IMR-90 (cell line): Measurements from ENCODE around the gene ATXN1L. TPM values are rescaled to one million over a fixed set of nuclear protein-coding genes. Genes with fewer than 3 reads are reported as not detected.

Experiments used
- ATAC-seq: fragments of 200-7000 bp; cut with Tn5 transposase; 2 replicates; pipeline ENCODE4 v1.9.1; 2020; ENCODE audit warnings: low read depth, mild to moderate bottlenecking, moderate library complexity
- BruUV-seq: library from RNA; stranded (reverse); fragments of 400-500 nt; replicated peaks from 2 replicates; lab custom pipeline; 2021; lab: Mats Ljungman, UMichigan
- CTCF ChIA-PET: fragments of 300-600 bp; formaldehyde crosslinking; extraction: SDS; loops from one replicate; lab custom pipeline; 2021; ENCODE audit warnings: antibody characterized with exemption; lab: Yijun Ruan, JAX
- POLR2A ChIA-PET: fragments of 300-600 bp; sonication (Branson Sonifier 250); formaldehyde crosslinking; loops from one replicate; lab custom pipeline; 2022; ENCODE audit warnings: antibody characterized with exemption; ENCODE audit not compliant: unreplicated experiment; lab: Charles Lee
- DNase-seq: peaks from one replicate; pipeline ENCODE4 v3.0.0; 2013
- H2AFZ ChIP-seq: replicated peaks from 2 replicates; pipeline ENCODE3; 2013; ENCODE audit warnings: low read length, mild to moderate bottlenecking; ENCODE audit not compliant: poor library complexity
- H2AK5ac ChIP-seq: 2 replicates; pipeline ENCODE4 v1.6.1; 2013; ENCODE audit warnings: low read depth, low read length, inconsistent platforms
- H2AK9ac ChIP-seq: replicated peaks from 2 replicates; pipeline ENCODE3; 2013; ENCODE audit warnings: mild to moderate bottlenecking, low read depth, low read length, moderate library complexity; ENCODE audit not compliant: poor library complexity
- H2BK120ac ChIP-seq: 2 replicates; pipeline ENCODE4 v1.6.1; 2013; ENCODE audit warnings: low read depth, low read length, inconsistent platforms
- H2BK15ac ChIP-seq: 3 replicates; pipeline ENCODE4 v1.6.1; 2013; ENCODE audit warnings: low read depth, low read length, inconsistent platforms
- H2BK20ac ChIP-seq: 2 replicates; pipeline ENCODE4 v1.6.1; 2013; ENCODE audit warnings: low read depth, mild to moderate bottlenecking, inconsistent platforms, low read length, moderate library complexity
- H2BK5ac ChIP-seq: 2 replicates; pipeline ENCODE4 v1.6.1; 2013; ENCODE audit warnings: mild to moderate bottlenecking, low read depth, low read length, inconsistent platforms; ENCODE audit not compliant: poor library complexity, severe bottlenecking
- H3K14ac ChIP-seq: replicated peaks from 2 replicates; pipeline ENCODE4 v1.6.1; 2013; ENCODE audit warnings: low read depth, low read length, inconsistent platforms
- H3K18ac ChIP-seq: 2 replicates; pipeline ENCODE4 v1.6.1; 2013; ENCODE audit warnings: low read depth, low read length, control low read depth
- H3K23ac ChIP-seq: 2 replicates; pipeline ENCODE4 v1.6.1; 2013; ENCODE audit warnings: low read depth, low read length, inconsistent platforms
- H3K27ac ChIP-seq: 2 replicates; pipeline ENCODE4 v1.5.1; 2013; ENCODE audit warnings: mild to moderate bottlenecking, control low read depth, low read length; ENCODE audit not compliant: insufficient read depth
- H3K27me3 ChIP-seq: 2 replicates; pipeline ENCODE4 v1.6.1; 2013; ENCODE audit warnings: low read length; ENCODE audit not compliant: control insufficient read depth, insufficient read depth
- H3K36me3 ChIP-seq: 2 replicates; pipeline ENCODE4 v1.6.1; 2013; ENCODE audit warnings: low read length, mixed read lengths; ENCODE audit not compliant: control insufficient read depth, insufficient read depth
- H3K4ac ChIP-seq: 2 replicates; pipeline ENCODE4 v1.6.1; 2013; ENCODE audit warnings: low read depth, low read length, inconsistent platforms
- H3K4me1 ChIP-seq: 2 replicates; pipeline ENCODE4 v1.6.1; 2013; ENCODE audit warnings: low read length, mixed read lengths; ENCODE audit not compliant: control insufficient read depth, insufficient read depth
- H3K4me2 ChIP-seq: 2 replicates; pipeline ENCODE4 v1.6.1; 2013; ENCODE audit warnings: low read depth, mild to moderate bottlenecking, control low read depth, low read length, moderate library complexity
- H3K4me3 ChIP-seq: 2 replicates; pipeline ENCODE4 v1.5.1; 2013; ENCODE audit warnings: low read depth, mild to moderate bottlenecking, control low read depth, low read length, moderate library complexity; ENCODE audit not compliant: insufficient read depth
- H3K56ac ChIP-seq: 2 replicates; pipeline ENCODE4 v1.6.1; 2013; ENCODE audit warnings: low read length, inconsistent platforms; ENCODE audit not compliant: insufficient read depth; ENCODE audit errors: extremely low read depth
- H3K79me1 ChIP-seq, 2 experiments: 2 replicates each; pipeline ENCODE4 v1.6.1; 2013; ENCODE audit warnings: low read length in 2 of 2, inconsistent platforms in 1 of 2, low read depth in 1 of 2
- H3K9ac ChIP-seq: 2 replicates; pipeline ENCODE4 v1.6.1; 2013; ENCODE audit warnings: low read depth, low read length, control low read depth
- H3K9me1 ChIP-seq: 2 replicates; pipeline ENCODE4 v1.6.1; 2013; ENCODE audit warnings: low read length, inconsistent platforms; ENCODE audit not compliant: insufficient read depth
- H3K9me3 ChIP-seq: 2 replicates; pipeline ENCODE4 v1.6.1; 2013; ENCODE audit warnings: low read length; ENCODE audit not compliant: control insufficient read depth, insufficient read depth
- H4K20me1 ChIP-seq: 2 replicates; pipeline ENCODE4 v1.6.1; 2013; ENCODE audit warnings: low read length, inconsistent platforms; ENCODE audit not compliant: insufficient read depth
- H4K5ac ChIP-seq: 2 replicates; pipeline ENCODE4 v1.6.1; 2013; ENCODE audit warnings: mild to moderate bottlenecking, low read depth, low read length, control low read depth
- H4K8ac ChIP-seq, 2 experiments: 2 replicates each; pipeline ENCODE4 v1.6.1; 2013; ENCODE audit warnings: low read depth in 2 of 2, low read length in 2 of 2, control low read depth in 1 of 2, inconsistent platforms in 1 of 2
- H4K91ac ChIP-seq: 2 replicates; pipeline ENCODE4 v1.6.1; 2013; ENCODE audit warnings: low read depth, low read length, inconsistent platforms; ENCODE audit not compliant: insufficient read depth
- BHLHE40 ChIP-seq: fragments of 150-350 bp; IDR thresholded peaks from 2 replicates; pipeline ENCODE4 v1.6.1; 2016; ENCODE audit warnings: mild to moderate bottlenecking, low read depth, low read length
- CEBPB ChIP-seq: IDR thresholded peaks from 2 replicates; pipeline ENCODE4 v1.6.1; 2012; ENCODE audit warnings: low read depth, low read length, improper control_type of control experiment
- CHD1 ChIP-seq: IDR thresholded peaks from 2 replicates; pipeline ENCODE4 v1.6.1; 2012; ENCODE audit warnings: low read depth, low read length, improper control_type of control experiment
- MAZ ChIP-seq: IDR thresholded peaks from 2 replicates; pipeline ENCODE4 v1.6.1; 2012; ENCODE audit warnings: low read depth, mild to moderate bottlenecking, low read length, improper control_type of control experiment, moderate library complexity, borderline replicate concordance
- MXI1 ChIP-seq: IDR thresholded peaks from 2 replicates; pipeline ENCODE4 v1.6.1; 2012; ENCODE audit warnings: low read depth, mild to moderate bottlenecking, low read length, moderate library complexity, borderline replicate concordance
- NFE2L2 ChIP-seq: fragments of 150-350 bp; IDR thresholded peaks from 2 replicates; pipeline ENCODE4 v1.6.1; 2016; ENCODE audit warnings: low read depth, mild to moderate bottlenecking, low read length
- POLR2A ChIP-seq: IDR thresholded peaks from 2 replicates; pipeline ENCODE4 v1.6.1; 2012; ENCODE audit warnings: mild to moderate bottlenecking, low read depth, low read length
- RCOR1 ChIP-seq: IDR thresholded peaks from 2 replicates; pipeline ENCODE4 v1.6.1; 2012; ENCODE audit warnings: mild to moderate bottlenecking, low read length, improper control_type of control experiment; ENCODE audit not compliant: insufficient replicate concordance
- RFX5 ChIP-seq: IDR thresholded peaks from 2 replicates; pipeline ENCODE4 v1.8.0; 2012; ENCODE audit warnings: low read depth, mild to moderate bottlenecking, low read length, moderate library complexity
- WGBS, 2 experiments: methylation state at CpG; one replicate each; pipeline versions ENCODE4 v1.1.5 to v1.1.7; 2013; ENCODE audit warnings: missing lambda C conversion rate in 2 of 2; ENCODE audit not compliant: insufficient read length in 1 of 2; ENCODE audit errors: extremely low coverage in 2 of 2; 5-methylcytosine and 5-hydroxymethylcytosine counted together
- dilution Hi-C: fragments of 300-500 bp; cut with HindIII; formaldehyde crosslinking; loops from one replicate; pipeline ENCODE4 v1.14.3; 2018; ENCODE audit warnings: low sequenced_read_pairs; ENCODE audit not compliant: unreplicated experiment
- in situ Hi-C: fragments of 300-500 bp; cut with MboI; formaldehyde crosslinking; loops from 3 replicates; pipeline ENCODE4 v1.14.3; 2019; ENCODE audit warnings: low sequenced_read_pairs, inconsistent platforms, mixed read lengths
- intact Hi-C: fragments of 100-400 bp; cut with micrococcal nuclease; formaldehyde crosslinking; loops from 2 replicates; pipeline ENCODE4 v1.10.0; 2022
- polyA plus RNA-seq, 3 experiments: library from polyadenylated mRNA; depleted of rRNA; stranded (reverse); fragments of >200 nt; gene quantifications; 2 replicates each; pipeline ENCODE4 v1.2.3, GENCODE V29; 2012; ENCODE audit warnings: low replicate concordance in 1 of 3
- total RNA-seq: library from RNA; depleted of rRNA; stranded (reverse); fragments of >200 nt; gene quantifications from 2 replicates; pipeline ENCODE4 v1.2.3, GENCODE V29; 2012
- TF ChIP-seq, protein P1 (sequence below): conservative IDR thresholded peaks from 2 replicates; pipeline ENCODE4 v1.5.1; 2012; ENCODE audit warnings: mild to moderate bottlenecking, low read depth, low read length, improper control_type of control experiment
- TF ChIP-seq, protein P2 (sequence below): fragments of 150-350 bp; IDR thresholded peaks from 2 replicates; pipeline ENCODE4 v1.6.1; 2017; ENCODE audit warnings: mild to moderate bottlenecking, antibody characterized with exemption, low read length, low read depth

ATXN1L gene
- total and polyA plus RNA-seq, 2 of the 4 experiments (the other 2 are of a cell fraction), result 5.2 to 9.2 TPM

DNA sequence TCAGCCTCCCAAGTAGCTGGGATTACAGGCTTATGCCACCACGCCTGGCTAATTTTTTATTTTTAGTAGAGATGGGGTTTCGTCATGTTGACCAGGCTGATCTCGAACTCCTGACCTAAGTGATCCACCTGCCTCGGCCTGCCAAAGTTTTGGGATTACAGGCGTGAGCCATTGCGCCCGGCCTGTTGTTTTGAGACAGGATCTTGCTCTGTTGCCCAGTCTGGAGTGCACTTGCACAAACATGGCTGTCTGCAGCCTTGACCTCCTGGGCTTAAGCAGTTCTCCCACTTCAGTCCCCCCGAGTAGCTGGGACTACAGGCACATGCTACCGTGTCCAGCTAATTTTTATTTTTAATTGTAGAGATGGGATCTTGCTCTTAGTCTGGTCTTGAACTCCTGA, 58.5 kb downstream of the ATXN1L start:
- no TSS peak for BruUV-seq
- ChIA-PET CTCF (interaction anchor here (0.7 to 0.9 kb wide), 2 partner anchors 13 to 52 kb away, joined by 3 read pairs; no protein-coding TSS in a partner anchor), POLR2A (no interaction called here)
- ATAC-seq (no peak), DNase-seq (no peak)
- Histone ChIP-seq H3K27ac (no peak overlapping the region), H2BK120ac (no peak overlapping the region), H2AK5ac (no peak overlapping the region), H3K18ac (no peak overlapping the region), H3K14ac (no peak overlapping the region), H3K23ac (no peak overlapping the region), H3K9me1 (peaks cover 6% of the 10 kb centered on the region), H3K4me2 (no peak overlapping the region), H3K9me3 (no peaks in the 10 kb centered on the region), H2AFZ (no peak overlapping the region), H3K79me1 (peaks cover 0 to 37% of the 10 kb centered on the region in 2 experiments; a peak in 2 of 4 replicates), H4K5ac (no peak overlapping the region), H2BK15ac (no peak overlapping the region), H4K20me1 (peaks cover 94% of the 10 kb centered on the region), H3K4me3 (no peak overlapping the region), H2BK5ac (no peak overlapping the region), H2AK9ac (no peak overlapping the region), H3K36me3 (peaks cover 3% of the 10 kb centered on the region), H4K8ac (no peak overlapping the region), H3K27me3 (no peaks in the 10 kb centered on the region), H3K9ac (no peak overlapping the region), H2BK20ac (no peak overlapping the region), H3K4me1 (no peaks in the 10 kb centered on the region), H4K91ac (no peak overlapping the region), H3K56ac (no peak overlapping the region), H3K4ac (no peak overlapping the region)
- dilution Hi-C loops (no loop called here), in situ Hi-C loops (no loop called here), intact Hi-C loops (no loop called here)
- WGBS, 2 experiments, result 96% methylated on average over 4 of the region's 9 CpGs; no CpG with 5 or more reads in 1 of the 2 experiments
- TF ChIP-seq, protein P1, sequence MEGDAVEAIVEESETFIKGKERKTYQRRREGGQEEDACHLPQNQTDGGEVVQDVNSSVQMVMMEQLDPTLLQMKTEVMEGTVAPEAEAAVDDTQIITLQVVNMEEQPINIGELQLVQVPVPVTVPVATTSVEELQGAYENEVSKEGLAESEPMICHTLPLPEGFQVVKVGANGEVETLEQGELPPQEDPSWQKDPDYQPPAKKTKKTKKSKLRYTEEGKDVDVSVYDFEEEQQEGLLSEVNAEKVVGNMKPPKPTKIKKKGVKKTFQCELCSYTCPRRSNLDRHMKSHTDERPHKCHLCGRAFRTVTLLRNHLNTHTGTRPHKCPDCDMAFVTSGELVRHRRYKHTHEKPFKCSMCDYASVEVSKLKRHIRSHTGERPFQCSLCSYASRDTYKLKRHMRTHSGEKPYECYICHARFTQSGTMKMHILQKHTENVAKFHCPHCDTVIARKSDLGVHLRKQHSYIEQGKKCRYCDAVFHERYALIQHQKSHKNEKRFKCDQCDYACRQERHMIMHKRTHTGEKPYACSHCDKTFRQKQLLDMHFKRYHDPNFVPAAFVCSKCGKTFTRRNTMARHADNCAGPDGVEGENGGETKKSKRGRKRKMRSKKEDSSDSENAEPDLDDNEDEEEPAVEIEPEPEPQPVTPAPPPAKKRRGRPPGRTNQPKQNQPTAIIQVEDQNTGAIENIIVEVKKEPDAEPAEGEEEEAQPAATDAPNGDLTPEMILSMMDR, result no peak
- TF ChIP-seq RCOR1, result no peak
- TF ChIP-seq BHLHE40, result no peak
- no peak for TF ChIP-seq RFX5
- no peak for TF ChIP-seq MAZ
- no peak for TF ChIP-seq CHD1
- TF ChIP-seq, protein P2, sequence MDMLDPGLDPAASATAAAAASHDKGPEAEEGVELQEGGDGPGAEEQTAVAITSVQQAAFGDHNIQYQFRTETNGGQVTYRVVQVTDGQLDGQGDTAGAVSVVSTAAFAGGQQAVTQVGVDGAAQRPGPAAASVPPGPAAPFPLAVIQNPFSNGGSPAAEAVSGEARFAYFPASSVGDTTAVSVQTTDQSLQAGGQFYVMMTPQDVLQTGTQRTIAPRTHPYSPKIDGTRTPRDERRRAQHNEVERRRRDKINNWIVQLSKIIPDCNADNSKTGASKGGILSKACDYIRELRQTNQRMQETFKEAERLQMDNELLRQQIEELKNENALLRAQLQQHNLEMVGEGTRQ, result no peak
- no peak for TF ChIP-seq MXI1
- no peak for TF ChIP-seq POLR2A
- TF ChIP-seq CEBPB, result no peak
- no peak for TF ChIP-seq NFE2L2
